NCI-H446 (cell line): ENCODE data around the gene PROS1.

ENCODE experiments used
- DNase-seq, 2 experiments: peaks; one replicate each; lab custom pipeline; 2025; lab: John Stamatoyannopoulos, UW

PROS1 gene

GRCh38 chr3:93973131-93974126 is at the start of gene PROS1:
Gene PROS1, minus strand, starts transcription at chr3:93973896. Its CDS starts 147 bp downstream, at chr3:93973749.
- peak; percentile 56 to 71 for DNase-seq

- no peak for DNase-seq
These were observed 46.6 kb upstream of the PROS1 start for GRCh38 chr3:94020293-94020692.

GRCh38 chr3:94019659-94020058 is 46.0 kb upstream of the PROS1 start:
- no peak for DNase-seq

- no peak for DNase-seq
These were observed 41.3 kb upstream of the PROS1 start for GRCh38 chr3:94015025-94015424.

- no peak for DNase-seq
These were observed 38.5 kb upstream of the PROS1 start for GRCh38 chr3:94012185-94012584.

GRCh38 chr3:94011233-94011711 is 37.6 kb upstream of the PROS1 start:
- no peak for DNase-seq

GRCh38 chr3:94009608-94010007 is 35.9 kb upstream of the PROS1 start:
- DNase-seq, result no peak

- DNase-seq, result no peak
These were observed 34.6 kb upstream of the PROS1 start for GRCh38 chr3:94008253-94008652.

- peak; percentile 9 to 39 for DNase-seq
These were observed 30.7 kb upstream of the PROS1 start for GRCh38 chr3:94004301-94004910.

GRCh38 chr3:94001827-94002495 is 28.3 kb upstream of the PROS1 start:
- DNase-seq, result no peak

- DNase-seq, result no peak
These were observed 27.5 kb upstream of the PROS1 start for GRCh38 chr3:94001191-94001590.

GRCh38 chr3:93994056-93994455 is 20.4 kb upstream of the PROS1 start:
- DNase-seq, result no peak

- DNase-seq, result no peak
These were observed 18.5 kb upstream of the PROS1 start for GRCh38 chr3:93992207-93992606.

GRCh38 chr3:93991631-93992030 is 17.9 kb upstream of the PROS1 start:
- no peak for DNase-seq

GRCh38 chr3:93989241-93989640 is 15.5 kb upstream of the PROS1 start:
- no peak for DNase-seq

- DNase-seq, result no peak
These were observed 15.1 kb upstream of the PROS1 start for GRCh38 chr3:93988764-93989163.

GRCh38 chr3:93988283-93988682 is 14.6 kb upstream of the PROS1 start:
- DNase-seq, result no peak

- no peak for DNase-seq
These were observed 10.9 kb upstream of the PROS1 start for GRCh38 chr3:93984618-93985017.

GRCh38 chr3:93983408-93983807 is 9.7 kb upstream of the PROS1 start:
- DNase-seq, result no peak

GRCh38 chr3:93981649-93982048 is 8.0 kb upstream of the PROS1 start:
- no peak for DNase-seq

- DNase-seq, result peak; percentile 93 to 97
These were observed 6.4 kb upstream of the PROS1 start, which contains the start of gene ARL13B for GRCh38 chr3:93979850-93980676. Gene ARL13B, plus strand, starts transcription at chr3:93980155. Its CDS starts 269 bp downstream, at chr3:93980424.
